ENCODE measurements around the gene SIL1. TPM values are rescaled to one million over a fixed set of nuclear protein-coding genes. Genes with fewer than 3 reads are reported as not detected.
A peak's percentile ranks its signal among the peaks of the same experiment; 100 is the strongest.

SIL1 gene
- total RNA-seq, 1 donor from 2014 or later = 40.9 TPM

GRCh38 chr5:139150367-139150999 lies 47.7 kb downstream of the SIL1 start:
- Mint-ChIP-seq H3K4me1 (ENCODE audit: unreplicated experiment) (peaks cover 66% of the 10 kb centered on the region), H3K9me3 (no peaks in the 10 kb centered on the region), H3K27ac (no peak overlapping the region), H3K36me3 (no peaks in the 10 kb centered on the region), H3K27me3 (no peaks in the 10 kb centered on the region), H3K4me3 (peak overlapping the region; percentile 3)
- no peak for DNase-seq (ENCODE audit: extremely low spot score, unreplicated experiment)
- TF ChIP-seq CTCF (conservative IDR thresholded peaks at IDR 0.05) = no peak

GRCh38 chr5:139149477-139150199 lies 48.5 kb downstream of the SIL1 start:
- Mint-ChIP-seq H3K4me1 (ENCODE audit: unreplicated experiment) (peaks cover 64% of the 10 kb centered on the region), H3K27ac (no peak overlapping the region), H3K4me3 (peak overlapping the region; percentile 4), H3K36me3 (no peaks in the 10 kb centered on the region), H3K9me3 (no peaks in the 10 kb centered on the region), H3K27me3 (no peaks in the 10 kb centered on the region)
- no peak for TF ChIP-seq CTCF (conservative IDR thresholded peaks at IDR 0.05)
- DNase-seq (ENCODE audit: extremely low spot score, unreplicated experiment) = no peak

- Mint-ChIP-seq H3K36me3 (no peaks in the 10 kb centered on the region), H3K4me3 (no peak overlapping the region), H3K27me3 (no peaks in the 10 kb centered on the region), H3K4me1 (ENCODE audit: unreplicated experiment) (peaks cover 57% of the 10 kb centered on the region), H3K9me3 (no peaks in the 10 kb centered on the region), H3K27ac (no peak overlapping the region)
- DNase-seq (ENCODE audit: extremely low spot score, unreplicated experiment) = no peak
- no peak for TF ChIP-seq CTCF (conservative IDR thresholded peaks at IDR 0.05)
Measured at GRCh38 chr5:139148986-139149385, 49.2 kb downstream of the SIL1 start.

GRCh38 chr5:139148306-139148705 lies 49.9 kb downstream of the SIL1 start:
- H3K27me3 Mint-ChIP-seq = no peaks in the 10 kb centered on the region
- H3K27ac Mint-ChIP-seq = no peak overlapping the region
- H3K36me3 Mint-ChIP-seq = no peaks in the 10 kb centered on the region
- H3K4me3 Mint-ChIP-seq = no peak overlapping the region
- H3K4me1 Mint-ChIP-seq (ENCODE audit: unreplicated experiment) = peaks cover 52% of the 10 kb centered on the region
- no peak for DNase-seq (ENCODE audit: extremely low spot score, unreplicated experiment)
- TF ChIP-seq CTCF (conservative IDR thresholded peaks at IDR 0.05) = no peak
- H3K9me3 Mint-ChIP-seq = no peaks in the 10 kb centered on the region

GRCh38 chr5:139147483-139148087 lies 50.6 kb downstream of the SIL1 start:
- Mint-ChIP-seq H3K4me3 (no peak overlapping the region), H3K36me3 (no peaks in the 10 kb centered on the region), H3K27me3 (no peaks in the 10 kb centered on the region), H3K27ac (peak overlapping the region; percentile 16), H3K4me1 (ENCODE audit: unreplicated experiment) (peaks cover 48% of the 10 kb centered on the region), H3K9me3 (no peaks in the 10 kb centered on the region)
- no peak for DNase-seq (ENCODE audit: extremely low spot score, unreplicated experiment)
- no peak for TF ChIP-seq CTCF (conservative IDR thresholded peaks at IDR 0.05)

Data from type B pancreatic cell (in vitro differentiated cells).